Mononuclear cell (primary cell): ENCODE data around the gene GALNT9. TPM values are rescaled to one million over a fixed set of nuclear protein-coding genes. Genes with fewer than 3 reads are reported as not detected.

Source experiments
- H3K27me3 ChIP-seq: 2 replicates; pipeline ENCODE4 v1.6.0; 2011; ENCODE audit warnings: low read length, control low read depth; ENCODE audit not compliant: insufficient read depth
- H3K4me1 ChIP-seq: 2 replicates; pipeline ENCODE4 v1.5.1; 2011; ENCODE audit warnings: mild to moderate bottlenecking, low read length, control low read depth; ENCODE audit not compliant: insufficient read depth
- H3K4me3 ChIP-seq: 2 replicates; pipeline ENCODE4 v1.5.1; 2011; ENCODE audit warnings: mild to moderate bottlenecking, low read length, moderate library complexity
- H3K9me3 ChIP-seq: 2 replicates; pipeline ENCODE4 v1.5.1; 2011; ENCODE audit warnings: low read depth, mild to moderate bottlenecking, control low read depth, low read length
- total RNA-seq: library from RNA; depleted of rRNA; stranded (reverse); fragments of >200 nt; gene quantifications from one replicate; pipeline ENCODE4 v1.2.3, GENCODE V29; 2012

The GALNT9 gene
- total RNA-seq, 1 donor, result 0.63 TPM

- Histone ChIP-seq H3K9me3 (no peaks in the 10 kb centered on the region), H3K4me3 (no peak overlapping the region), H3K4me1 (peaks cover 23% of the 10 kb centered on the region), H3K27me3 (no peaks in the 10 kb centered on the region)
Observed at GRCh38 chr12:132158677-132159554, 170.5 kb downstream of the GALNT9 start.

GRCh38 chr12:132157733-132158409, 171.5 kb downstream of the GALNT9 start:
- Histone ChIP-seq H3K4me3 (no peak overlapping the region), H3K4me1 (peaks cover 15% of the 10 kb centered on the region), H3K27me3 (no peaks in the 10 kb centered on the region), H3K9me3 (no peaks in the 10 kb centered on the region)

- Histone ChIP-seq H3K4me3 (no peak overlapping the region), H3K27me3 (no peaks in the 10 kb centered on the region), H3K4me1 (peaks cover 6% of the 10 kb centered on the region), H3K9me3 (no peaks in the 10 kb centered on the region)
Observed at GRCh38 chr12:132156573-132157325, 172.6 kb downstream of the GALNT9 start.

GRCh38 chr12:132155771-132156572, 173.4 kb downstream of the GALNT9 start:
- no peaks in the 10 kb centered on the region for H3K9me3 ChIP-seq
- peaks cover 6% of the 10 kb centered on the region for H3K4me1 ChIP-seq
- no peaks in the 10 kb centered on the region for H3K27me3 ChIP-seq
- H3K4me3 ChIP-seq, result no peak overlapping the region

- Histone ChIP-seq H3K27me3 (no peaks in the 10 kb centered on the region), H3K4me1 (peaks cover 6% of the 10 kb centered on the region), H3K9me3 (no peaks in the 10 kb centered on the region), H3K4me3 (no peak overlapping the region)
Observed at GRCh38 chr12:132154941-132155770, 174.2 kb downstream of the GALNT9 start.

GRCh38 chr12:132154341-132154761, 175.0 kb downstream of the GALNT9 start:
- H3K4me1 ChIP-seq, result peaks cover 6% of the 10 kb centered on the region
- H3K27me3 ChIP-seq, result no peaks in the 10 kb centered on the region
- H3K4me3 ChIP-seq, result no peak overlapping the region
- H3K9me3 ChIP-seq, result no peaks in the 10 kb centered on the region

- Histone ChIP-seq H3K4me1 (peaks cover 6% of the 10 kb centered on the region), H3K4me3 (no peak overlapping the region), H3K27me3 (no peaks in the 10 kb centered on the region)
Observed at GRCh38 chr12:132153501-132154340, 175.7 kb downstream of the GALNT9 start.

GRCh38 chr12:132152953-132153352, 176.4 kb downstream of the GALNT9 start:
- H3K27me3 ChIP-seq, result no peaks in the 10 kb centered on the region
- H3K4me1 ChIP-seq, result peaks cover 6% of the 10 kb centered on the region
- H3K4me3 ChIP-seq, result no peak overlapping the region
- H3K9me3 ChIP-seq, result no peaks in the 10 kb centered on the region

More at GRCh38 chr12:132153501-132154340, 175.7 kb downstream of the GALNT9 start:
- no peaks in the 10 kb centered on the region for H3K9me3 ChIP-seq

- H3K27me3 ChIP-seq, result no peaks in the 10 kb centered on the region
- H3K9me3 ChIP-seq, result no peaks in the 10 kb centered on the region
- no peak overlapping the region for H3K4me3 ChIP-seq
- H3K4me1 ChIP-seq, result peaks cover 6% of the 10 kb centered on the region
Observed at GRCh38 chr12:132152411-132152821, 177.0 kb downstream of the GALNT9 start.

GRCh38 chr12:132151766-132152410, 177.5 kb downstream of the GALNT9 start:
- no peaks in the 10 kb centered on the region for H3K9me3 ChIP-seq
- H3K27me3 ChIP-seq, result no peaks in the 10 kb centered on the region
- no peak overlapping the region for H3K4me3 ChIP-seq
- H3K4me1 ChIP-seq, result peaks cover 6% of the 10 kb centered on the region

- H3K9me3 ChIP-seq, result no peaks in the 10 kb centered on the region
- H3K27me3 ChIP-seq, result no peaks in the 10 kb centered on the region
- H3K4me3 ChIP-seq, result no peak overlapping the region
- H3K4me1 ChIP-seq, result peaks cover 6% of the 10 kb centered on the region
Observed at GRCh38 chr12:132151145-132151765, 178.1 kb downstream of the GALNT9 start.

GRCh38 chr12:132150780-132151144, 178.6 kb downstream of the GALNT9 start:
- no peak overlapping the region for H3K4me3 ChIP-seq
- no peaks in the 10 kb centered on the region for H3K27me3 ChIP-seq
- H3K4me1 ChIP-seq, result peaks cover 8% of the 10 kb centered on the region
- no peaks in the 10 kb centered on the region for H3K9me3 ChIP-seq
